Measurements from ENCODE around the gene FEM1C. TPM values are rescaled to one million over a fixed set of nuclear protein-coding genes. Genes with fewer than 3 reads are reported as not detected.

The FEM1C gene, protein sequence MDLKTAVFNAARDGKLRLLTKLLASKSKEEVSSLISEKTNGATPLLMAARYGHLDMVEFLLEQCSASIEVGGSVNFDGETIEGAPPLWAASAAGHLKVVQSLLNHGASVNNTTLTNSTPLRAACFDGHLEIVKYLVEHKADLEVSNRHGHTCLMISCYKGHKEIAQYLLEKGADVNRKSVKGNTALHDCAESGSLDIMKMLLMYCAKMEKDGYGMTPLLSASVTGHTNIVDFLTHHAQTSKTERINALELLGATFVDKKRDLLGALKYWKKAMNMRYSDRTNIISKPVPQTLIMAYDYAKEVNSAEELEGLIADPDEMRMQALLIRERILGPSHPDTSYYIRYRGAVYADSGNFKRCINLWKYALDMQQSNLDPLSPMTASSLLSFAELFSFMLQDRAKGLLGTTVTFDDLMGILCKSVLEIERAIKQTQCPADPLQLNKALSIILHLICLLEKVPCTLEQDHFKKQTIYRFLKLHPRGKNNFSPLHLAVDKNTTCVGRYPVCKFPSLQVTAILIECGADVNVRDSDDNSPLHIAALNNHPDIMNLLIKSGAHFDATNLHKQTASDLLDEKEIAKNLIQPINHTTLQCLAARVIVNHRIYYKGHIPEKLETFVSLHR
- 14.0 and 17.8 TPM in 2 replicates for total RNA-seq

GRCh38 chr5:115544436-115545350 lies at the start of gene FEM1C:
TSS of gene FEM1C (minus strand) at chr5:115544775. CDS start at chr5:115543493, 1,282 bp downstream.

Small RNAs within 50 kb of the gene (small RNA-seq; reads per million reads assigned to genes)
- gene AC008628.1 (ENCODE audit: low replicate concordance) (not detected), gene AC008628.2 (ENCODE audit: low replicate concordance) (not detected)

Other genes starting within 250 kb of the FEM1C start
- gene CCDC112, start 248.1 kb downstream of the FEM1C start, total RNA-seq: 4.7 and 6.1 TPM in 2 replicates
- gene TICAM2, start 57.7 kb upstream of the FEM1C start, total RNA-seq: 1.1 and 9.7 TPM in 2 replicates
- 250 and 283 TPM in 2 replicates for gene TMED7, start 81.3 kb upstream of the FEM1C start, total RNA-seq

Data from placental pericyte (primary cell).